Naive thymus-derived CD4-positive, alpha-beta T cell (primary cell): ENCODE data around the gene GPR3. TPM values are rescaled to one million over a fixed set of nuclear protein-coding genes. Genes with fewer than 3 reads are reported as not detected.

Source experiments
- ATAC-seq: fragments of 150-1000 bp; cut with Tn5 transposase; 2 replicates; pipeline ENCODE4 v1.10.0; 2021; ENCODE audit warnings: mild to moderate bottlenecking, moderate library complexity
- CTCF ChIA-PET: fragments of 350-600 bp; sonication (Branson Sonifier 250); formaldehyde crosslinking; loops from one replicate; lab custom pipeline; 2021; ENCODE audit warnings: antibody characterized with exemption; lab: Charles Lee
- POLR2A ChIA-PET: fragments of 350-600 bp; sonication (Branson Sonifier 250); formaldehyde crosslinking; loops from one replicate; lab custom pipeline; 2021; ENCODE audit warnings: antibody characterized with exemption, inconsistent platforms; lab: Charles Lee
- DNase-seq, 9 donors: peaks; one replicate each; pipeline versions ENCODE4 v3.0.0 to v3.0.0-alpha.2; 2020 to 2022; ENCODE audit warnings: mixed read lengths in 1 of 9
- H3K27ac ChIP-seq: one replicate; pipeline ENCODE4 v1.7.0; 2013; ENCODE audit warnings: mild to moderate bottlenecking, low read depth, low read length, moderate library complexity
- H3K27me3 ChIP-seq, 2 donors: one replicate each; pipeline ENCODE4 v1.7.0; 2013; ENCODE audit warnings: low read length in 2 of 2, mild to moderate bottlenecking in 2 of 2, moderate library complexity in 2 of 2; ENCODE audit not compliant: control insufficient read depth in 2 of 2, insufficient read depth in 2 of 2
- H3K36me3 ChIP-seq, 3 experiments: 1 replicate in 2 of 3; 2 replicates in 1 of 3; pipeline ENCODE4 v1.7.0; 2013; ENCODE audit warnings: low read length in 3 of 3, mild to moderate bottlenecking in 3 of 3, moderate library complexity in 1 of 3; ENCODE audit not compliant: insufficient read depth in 3 of 3, control insufficient read depth in 2 of 3
- H3K4me1 ChIP-seq, 2 donors: one replicate each; pipeline ENCODE4 v1.7.0; 2013; ENCODE audit warnings: low read length in 2 of 2, mild to moderate bottlenecking in 2 of 2, moderate library complexity in 1 of 2; ENCODE audit not compliant: control insufficient read depth in 2 of 2, insufficient read depth in 2 of 2
- H3K4me3 ChIP-seq: 2 replicates; pipeline ENCODE4 v1.7.0; 2013; ENCODE audit warnings: mild to moderate bottlenecking, low read length
- H3K9me3 ChIP-seq, 3 experiments: 1 replicate in 2 of 3; 2 replicates in 1 of 3; pipeline ENCODE4 v1.7.0; 2013; ENCODE audit warnings: low read length in 3 of 3; ENCODE audit not compliant: control insufficient read depth in 2 of 3
- H3K27ac Mint-ChIP-seq, 9 donors: one replicate each; pipeline ENCODE4 v1.8.0; 2020 to 2022; ENCODE audit warnings: mixed read lengths in 9 of 9, mild to moderate bottlenecking in 8 of 9, moderate library complexity in 5 of 9, inconsistent platforms in 2 of 9
- H3K27me3 Mint-ChIP-seq, 5 donors: one replicate each; pipeline ENCODE4 v1.8.0; 2021 to 2022; ENCODE audit warnings: mixed read lengths in 5 of 5, mild to moderate bottlenecking in 1 of 5
- H3K36me3 Mint-ChIP-seq, 5 donors: one replicate each; pipeline ENCODE4 v1.8.0; 2020 to 2022; ENCODE audit warnings: mixed read lengths in 5 of 5, mild to moderate bottlenecking in 3 of 5, inconsistent platforms in 1 of 5
- H3K4me1 Mint-ChIP-seq, 7 donors: one replicate each; pipeline ENCODE4 v1.8.0; 2020 to 2022; ENCODE audit warnings: mixed read lengths in 7 of 7, mild to moderate bottlenecking in 3 of 7, inconsistent platforms in 1 of 7
- H3K4me3 Mint-ChIP-seq, 10 donors: one replicate each; pipeline ENCODE4 v1.8.0; 2020 to 2022; ENCODE audit warnings: mild to moderate bottlenecking in 10 of 10, mixed read lengths in 10 of 10, moderate library complexity in 6 of 10, inconsistent platforms in 2 of 10
- H3K9me3 Mint-ChIP-seq, 11 donors: one replicate each; pipeline ENCODE4 v1.8.0; 2020 to 2022; ENCODE audit warnings: mixed read lengths in 11 of 11, mild to moderate bottlenecking in 4 of 11, inconsistent platforms in 1 of 11, moderate library complexity in 1 of 11
- intact Hi-C, 2 donors: fragments of 100-400 bp; cut with micrococcal nuclease; formaldehyde crosslinking; loops; one replicate each; pipeline ENCODE4 v1.15.1; 2023
- polyA plus RNA-seq, 2 donors: library from polyadenylated mRNA; unstranded; fragments of 300-500 nt; fragmentation: Illumina TruSeq; gene quantifications; one replicate each; pipeline ENCODE4 v1.2.3, GENCODE V29; 2021
- total RNA-seq, 6 experiments: library from RNA in 5 of 6; stranded (reverse) in 5 of 6; gene quantifications; 1 replicate in 5 of 6; 2 replicates in 1 of 6; pipeline ENCODE4 v1.2.3 and lab custom pipeline; 2021 to 2026

GPR3 gene
- total and polyA plus RNA-seq, 7 experiments from 2014 or later: 0.09 to 0.93 (median 0.24) TPM; not detected in 2

- peak; percentile 45 to 77 (median 63) for DNase-seq
- no peak for ATAC-seq
- ChIA-PET CTCF (interaction anchor here (0.6 to 8.5 kb wide), 12 partner anchors 22 to 705 kb away, joined by 3 to 123 read pairs (median 6); partner anchors contain the start of genes MAP3K6, STX12 and SYTL1), POLR2A (interaction anchor here (0.7 kb wide), 1 partner anchor 79 kb away, joined by 3 read pairs; no protein-coding TSS in a partner anchor)
- H3K27ac ChIP-seq: no peak overlapping the region
- Mint-ChIP-seq H3K36me3 (no peaks in the 10 kb centered on the region), H3K4me3 (peak overlapping the region in 1 of 10 donors; percentile 6), H3K9me3 (peaks cover 0 to 1% (median 0%) of the 10 kb centered on the region in 11 donors), H3K27ac (peak overlapping the region in 5 of 9 donors; percentile 46 to 79 (median 68)), H3K27me3 (peaks cover 0 to 26% (median 0%) of the 10 kb centered on the region in 5 donors), H3K4me1 (peaks cover 9 to 20% (median 14%) of the 10 kb centered on the region in 7 donors)
- intact Hi-C loops: loop anchor here (1.0 kb wide), 6 partner anchors 23 to 92 kb away; no protein-coding TSS in a partner anchor
- H3K9me3 ChIP-seq: no peaks in the 10 kb centered on the region
- H3K27me3 ChIP-seq: no peaks in the 10 kb centered on the region
- no peaks in the 10 kb centered on the region for H3K36me3 ChIP-seq
- peaks cover 9 to 12% of the 10 kb centered on the region in 2 donors for H3K4me1 ChIP-seq
- H3K4me3 ChIP-seq: no peak overlapping the region
Observed at GRCh38 chr1:27388337-27389005, 4.0 kb upstream of the GPR3 start.

DNA sequence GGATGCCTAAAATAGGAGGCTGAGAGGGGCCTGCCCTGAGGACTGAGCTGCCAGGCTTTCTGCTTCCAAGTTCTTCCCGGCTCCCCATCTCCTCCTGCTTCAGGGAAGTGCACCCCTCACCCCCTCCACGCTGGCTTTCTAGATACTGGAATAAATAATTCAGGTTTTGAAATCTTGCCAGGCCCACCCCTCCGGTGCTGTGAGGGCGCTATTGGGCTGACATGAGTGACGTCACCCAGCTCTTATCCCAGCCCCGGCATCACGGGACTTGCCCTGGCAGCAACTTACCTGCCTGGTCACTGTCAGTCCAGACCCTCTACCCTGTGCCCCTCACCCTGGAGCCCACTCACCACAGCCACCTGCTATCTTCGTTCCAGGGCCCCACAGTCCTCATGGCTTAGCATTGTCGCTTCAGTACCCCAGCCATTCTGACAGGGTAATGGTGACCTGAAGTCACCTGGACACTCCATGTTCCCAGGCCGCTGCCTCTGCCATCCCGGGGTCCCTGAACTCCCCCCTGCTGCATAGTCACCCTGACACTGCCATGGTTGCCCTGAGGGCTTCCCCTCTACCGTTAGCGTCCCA, 819 bp upstream of the GPR3 start:
- H3K9me3 Mint-ChIP-seq: peaks cover 0 to 1% (median 0%) of the 10 kb centered on the region in 11 donors
- CTCF ChIA-PET: interaction anchor here (0.6 to 8.3 kb wide), 13 partner anchors 9 to 214 kb away, joined by 3 to 72 read pairs (median 6); partner anchors contain the start of genes FCN3 and MAP3K6
- H3K9me3 ChIP-seq: no peaks in the 10 kb centered on the region

DNA sequence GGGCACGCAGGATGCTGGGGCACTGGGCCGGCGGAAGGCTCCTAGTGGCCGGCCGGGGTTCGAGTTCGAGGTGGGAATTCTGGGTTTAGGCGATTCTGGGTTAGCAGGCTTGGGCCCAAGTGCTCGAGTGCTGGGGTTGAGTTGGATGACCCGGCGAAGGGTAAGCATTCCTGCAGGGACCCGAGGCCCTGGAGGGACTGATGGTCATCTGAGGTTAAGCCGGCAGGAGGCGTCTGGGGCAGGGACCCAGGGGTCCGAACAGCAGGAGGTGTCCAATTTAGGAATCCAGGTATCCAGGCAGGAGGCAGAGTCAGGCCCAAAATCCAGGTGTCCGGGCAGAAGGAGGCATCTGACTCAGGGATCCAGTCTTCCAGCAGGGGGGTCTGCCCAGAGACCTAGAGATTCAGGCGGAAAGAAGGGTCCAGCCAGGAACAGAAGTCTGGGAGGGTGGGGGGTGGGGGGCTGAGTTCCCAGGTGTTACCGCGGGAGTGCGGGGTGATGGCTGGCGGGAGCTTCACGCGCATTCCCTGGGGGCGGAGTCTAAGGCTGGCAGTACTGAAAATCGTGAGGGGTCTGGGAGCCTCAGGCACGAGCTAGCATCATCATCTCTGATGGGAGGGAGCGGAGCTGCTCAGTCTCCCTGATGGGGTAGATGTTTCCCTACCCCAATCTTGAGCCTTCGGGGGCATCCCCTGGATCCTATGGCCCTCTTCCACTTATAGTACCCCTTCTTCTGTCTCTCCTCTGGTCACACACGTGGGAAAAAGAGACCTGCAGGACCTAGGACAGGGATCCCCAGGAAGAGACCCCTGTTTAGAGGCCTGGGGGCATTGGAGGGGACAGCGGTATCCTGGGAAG, 585 bp downstream of the GPR3 start:
- Histone ChIP-seq H3K36me3 (no peaks in the 10 kb centered on the region), H3K9me3 (no peaks in the 10 kb centered on the region), H3K27me3 (no peaks in the 10 kb centered on the region), H3K4me1 (peaks cover 9 to 18% of the 10 kb centered on the region in 2 donors), H3K4me3 (peak overlapping the region; percentile 57), H3K27ac (peak overlapping the region; percentile 64)
- H3K4me1 Mint-ChIP-seq: peaks cover 12 to 27% (median 20%) of the 10 kb centered on the region in 7 donors
- peaks cover 0 to 16% (median 0%) of the 10 kb centered on the region in 5 donors for H3K27me3 Mint-ChIP-seq
- ChIA-PET POLR2A (no interaction called here), CTCF (interaction anchor here (0.7 to 7.8 kb wide), 3 partner anchors 83 to 214 kb away, joined by 3 to 184 read pairs (median 3); no protein-coding TSS in a partner anchor)
- H3K4me3 Mint-ChIP-seq: peak overlapping the region in 9 of 10 donors; percentile 39 to 90 (median 70)
- DNase-seq (no peak), ATAC-seq (no peak)
- H3K9me3 Mint-ChIP-seq: peaks cover 0 to 1% (median 0%) of the 10 kb centered on the region in 11 donors
- intact Hi-C loops: loop anchor here (1.0 to 10.0 kb wide), 6 partner anchors 28 to 348 kb away; partner anchors contain the start of gene TMEM222 (in 1 of the 2)
- peak overlapping the region in 6 of 9 donors; percentile 41 to 94 (median 55) for H3K27ac Mint-ChIP-seq
- no peaks in the 10 kb centered on the region for H3K36me3 Mint-ChIP-seq

More for the DNA sequence above, 819 bp upstream of the GPR3 start:
- POLR2A ChIA-PET: interaction anchor here (0.7 to 1.8 kb wide), 5 partner anchors 50 to 217 kb away, joined by 3 to 5 read pairs (median 3); partner anchors contain the start of gene SYTL1
- intact Hi-C loops: loop anchor here (1.0 to 10.0 kb wide), 6 partner anchors 26 to 347 kb away; partner anchors contain the start of gene TMEM222 (in 1 of the 2)
- H3K27me3 ChIP-seq: no peaks in the 10 kb centered on the region
- ATAC-seq: no peak
- H3K4me1 Mint-ChIP-seq: peaks cover 12 to 27% (median 20%) of the 10 kb centered on the region in 7 donors
- peak in 1 of 9 donors; percentile 57 for DNase-seq
- no peak overlapping the region for H3K27ac ChIP-seq
- H3K36me3 Mint-ChIP-seq: no peaks in the 10 kb centered on the region
- H3K36me3 ChIP-seq: no peaks in the 10 kb centered on the region
- peak overlapping the region; percentile 57 for H3K4me3 ChIP-seq
- peaks cover 0 to 21% (median 0%) of the 10 kb centered on the region in 5 donors for H3K27me3 Mint-ChIP-seq
- peak overlapping the region in 8 of 9 donors; percentile 54 to 98 (median 86) for H3K27ac Mint-ChIP-seq
- H3K4me3 Mint-ChIP-seq: peak overlapping the region; percentile 76 to 90 (median 83)
- peaks cover 9 to 18% of the 10 kb centered on the region in 2 donors for H3K4me1 ChIP-seq

DNA sequence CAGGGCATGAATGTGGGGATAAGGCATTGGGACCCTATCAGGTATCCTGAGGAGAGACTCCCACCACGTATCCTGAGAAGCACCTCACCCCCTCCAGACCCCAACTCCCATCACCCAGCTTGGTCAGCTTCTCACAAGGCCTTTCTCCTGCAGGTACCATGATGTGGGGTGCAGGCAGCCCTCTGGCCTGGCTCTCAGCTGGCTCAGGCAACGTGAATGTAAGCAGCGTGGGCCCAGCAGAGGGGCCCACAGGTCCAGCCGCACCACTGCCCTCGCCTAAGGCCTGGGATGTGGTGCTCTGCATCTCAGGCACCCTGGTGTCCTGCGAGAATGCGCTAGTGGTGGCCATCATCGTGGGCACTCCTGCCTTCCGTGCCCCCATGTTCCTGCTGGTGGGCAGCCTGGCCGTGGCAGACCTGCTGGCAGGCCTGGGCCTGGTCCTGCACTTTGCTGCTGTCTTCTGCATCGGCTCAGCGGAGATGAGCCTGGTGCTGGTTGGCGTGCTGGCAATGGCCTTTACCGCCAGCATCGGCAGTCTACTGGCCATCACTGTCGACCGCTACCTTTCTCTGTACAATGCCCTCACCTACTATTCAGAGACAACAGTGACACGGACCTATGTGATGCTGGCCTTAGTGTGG, 1.3 kb downstream of the GPR3 start:
- ATAC-seq: no peak
- H3K9me3 Mint-ChIP-seq: peaks cover 0 to 1% (median 0%) of the 10 kb centered on the region in 11 donors

GRCh38 chr1:27394282-27394658, 1.8 kb downstream of the GPR3 start:
- Histone ChIP-seq H3K27me3 (no peaks in the 10 kb centered on the region), H3K4me3 (no peak overlapping the region), H3K9me3 (no peaks in the 10 kb centered on the region), H3K4me1 (peaks cover 9 to 18% of the 10 kb centered on the region in 2 donors), H3K36me3 (no peaks in the 10 kb centered on the region), H3K27ac (no peak overlapping the region)
- Mint-ChIP-seq H3K4me1 (peaks cover 11 to 32% (median 18%) of the 10 kb centered on the region in 7 donors), H3K27me3 (peaks cover 0 to 11% (median 0%) of the 10 kb centered on the region in 5 donors), H3K9me3 (no peaks in the 10 kb centered on the region), H3K4me3 (peak overlapping the region in 9 of 10 donors; percentile 2 to 61 (median 29)), H3K27ac (peak overlapping the region in 5 of 9 donors; percentile 14 to 84 (median 75)), H3K36me3 (no peaks in the 10 kb centered on the region)
- intact Hi-C loops: loop anchor here (2.0 to 10.0 kb wide), 4 partner anchors 61 to 349 kb away; no protein-coding TSS in a partner anchor
- DNase-seq (no peak), ATAC-seq (no peak)
- ChIA-PET CTCF (interaction anchor here (0.8 to 7.8 kb wide), 14 partner anchors 8 to 350 kb away, joined by 3 to 184 read pairs (median 4); no protein-coding TSS in a partner anchor), POLR2A (interaction anchor here (0.9 kb wide), 1 partner anchor 61 kb away, joined by 3 read pairs; no protein-coding TSS in a partner anchor)

More for the DNA sequence above, 1.3 kb downstream of the GPR3 start:
- ChIA-PET POLR2A (no interaction called here), CTCF (interaction anchor here (0.7 to 7.8 kb wide), 4 partner anchors 84 to 213 kb away, joined by 3 to 184 read pairs (median 10); no protein-coding TSS in a partner anchor)
- Mint-ChIP-seq H3K4me3 (peak overlapping the region in 8 of 10 donors; percentile 20 to 90 (median 57)), H3K4me1 (peaks cover 11 to 29% (median 18%) of the 10 kb centered on the region in 7 donors), H3K27me3 (peaks cover 0 to 11% (median 0%) of the 10 kb centered on the region in 5 donors), H3K27ac (peak overlapping the region in 3 of 9 donors; percentile 75 to 84 (median 80)), H3K36me3 (no peaks in the 10 kb centered on the region)
- intact Hi-C loops: loop anchor here (2.0 to 10.0 kb wide), 5 partner anchors 61 to 349 kb away; no protein-coding TSS in a partner anchor
- H3K27me3 ChIP-seq: no peaks in the 10 kb centered on the region
- peaks cover 9 to 18% of the 10 kb centered on the region in 2 donors for H3K4me1 ChIP-seq
- H3K27ac ChIP-seq: no peak overlapping the region
- DNase-seq: no peak
- no peaks in the 10 kb centered on the region for H3K36me3 ChIP-seq
- no peak overlapping the region for H3K4me3 ChIP-seq
- no peaks in the 10 kb centered on the region for H3K9me3 ChIP-seq
